Activated CD8-positive, alpha-beta memory T cell treated with anti-CD3 and anti-CD28 coated beads, Interleukin-2, amount 50 U/mL, for 24 hours (primary cell): ENCODE data around the gene PPFIBP2.

Source experiments
- DNase-seq: peaks from one replicate; pipeline ENCODE4 v3.0.0-alpha.2; 2020; ENCODE audit errors: extremely low read depth

The PPFIBP2 gene

GRCh38 chr11:7513234-7514098 lies at the start of gene PPFIBP2:
Gene PPFIBP2, plus strand, starts transcription at chr11:7513999. Its CDS starts 35,477 bp downstream, at chr11:7549476.
- peak; percentile 40 for DNase-seq

GRCh38 chr11:7467652-7468051 lies 46.1 kb upstream of the PPFIBP2 start:
- no peak for DNase-seq

- no peak for DNase-seq
These were observed 44.4 kb upstream of the PPFIBP2 start for GRCh38 chr11:7469351-7469865.

GRCh38 chr11:7471071-7471470 lies 42.7 kb upstream of the PPFIBP2 start:
- DNase-seq = no peak

GRCh38 chr11:7473717-7474116 lies 40.1 kb upstream of the PPFIBP2 start:
- DNase-seq = no peak

GRCh38 chr11:7480113-7480512 lies 33.7 kb upstream of the PPFIBP2 start:
- DNase-seq = no peak

- DNase-seq = no peak
These were observed 29.7 kb upstream of the PPFIBP2 start for GRCh38 chr11:7484131-7484530.

GRCh38 chr11:7484645-7485044 lies 29.2 kb upstream of the PPFIBP2 start:
- no peak for DNase-seq

- DNase-seq = no peak
These were observed 28.4 kb upstream of the PPFIBP2 start, which contains the start of gene OLFML1 for GRCh38 chr11:7485186-7486097. Gene OLFML1, plus strand, starts transcription at chr11:7485506. Its CDS starts 370 bp downstream, at chr11:7485876.

GRCh38 chr11:7486098-7486780 lies 27.6 kb upstream of the PPFIBP2 start:
- no peak for DNase-seq

GRCh38 chr11:7486781-7487140 lies 27.0 kb upstream of the PPFIBP2 start:
- DNase-seq = no peak

GRCh38 chr11:7487360-7487759 lies 26.4 kb upstream of the PPFIBP2 start:
- no peak for DNase-seq

- no peak for DNase-seq
These were observed 25.1 kb upstream of the PPFIBP2 start for GRCh38 chr11:7488681-7489080.

GRCh38 chr11:7489376-7489775 lies 24.4 kb upstream of the PPFIBP2 start:
- no peak for DNase-seq

GRCh38 chr11:7490054-7490453 lies 23.7 kb upstream of the PPFIBP2 start:
- DNase-seq = no peak

- DNase-seq = no peak
These were observed 23.3 kb upstream of the PPFIBP2 start for GRCh38 chr11:7490535-7490934.

- DNase-seq = no peak
These were observed 21.5 kb upstream of the PPFIBP2 start for GRCh38 chr11:7492253-7492652.

GRCh38 chr11:7493670-7494069 lies 20.1 kb upstream of the PPFIBP2 start:
- no peak for DNase-seq

GRCh38 chr11:7494086-7494745 lies 19.6 kb upstream of the PPFIBP2 start:
- DNase-seq = no peak

- no peak for DNase-seq
These were observed 17.8 kb upstream of the PPFIBP2 start for GRCh38 chr11:7495882-7496551.

- DNase-seq = no peak
These were observed 15.6 kb upstream of the PPFIBP2 start for GRCh38 chr11:7498193-7498592.
